Measurements from ENCODE around the gene ARIH2.

Gene ARIH2

GRCh38 chr3:48915296-48915695 lies 3.3 kb upstream of the ARIH2 start:
- Mint-ChIP-seq H3K4me1 (ENCODE audit: low read depth) (peaks cover 18% of the 10 kb centered on the region), H3K36me3 (no peaks in the 10 kb centered on the region), H3K27ac (peak overlapping the region; percentile 81), H3K27me3 (no peaks in the 10 kb centered on the region), H3K4me3 (peak overlapping the region; percentile 9), H3K9me3 (ENCODE audit: low read depth) (no peaks in the 10 kb centered on the region)

DNA sequence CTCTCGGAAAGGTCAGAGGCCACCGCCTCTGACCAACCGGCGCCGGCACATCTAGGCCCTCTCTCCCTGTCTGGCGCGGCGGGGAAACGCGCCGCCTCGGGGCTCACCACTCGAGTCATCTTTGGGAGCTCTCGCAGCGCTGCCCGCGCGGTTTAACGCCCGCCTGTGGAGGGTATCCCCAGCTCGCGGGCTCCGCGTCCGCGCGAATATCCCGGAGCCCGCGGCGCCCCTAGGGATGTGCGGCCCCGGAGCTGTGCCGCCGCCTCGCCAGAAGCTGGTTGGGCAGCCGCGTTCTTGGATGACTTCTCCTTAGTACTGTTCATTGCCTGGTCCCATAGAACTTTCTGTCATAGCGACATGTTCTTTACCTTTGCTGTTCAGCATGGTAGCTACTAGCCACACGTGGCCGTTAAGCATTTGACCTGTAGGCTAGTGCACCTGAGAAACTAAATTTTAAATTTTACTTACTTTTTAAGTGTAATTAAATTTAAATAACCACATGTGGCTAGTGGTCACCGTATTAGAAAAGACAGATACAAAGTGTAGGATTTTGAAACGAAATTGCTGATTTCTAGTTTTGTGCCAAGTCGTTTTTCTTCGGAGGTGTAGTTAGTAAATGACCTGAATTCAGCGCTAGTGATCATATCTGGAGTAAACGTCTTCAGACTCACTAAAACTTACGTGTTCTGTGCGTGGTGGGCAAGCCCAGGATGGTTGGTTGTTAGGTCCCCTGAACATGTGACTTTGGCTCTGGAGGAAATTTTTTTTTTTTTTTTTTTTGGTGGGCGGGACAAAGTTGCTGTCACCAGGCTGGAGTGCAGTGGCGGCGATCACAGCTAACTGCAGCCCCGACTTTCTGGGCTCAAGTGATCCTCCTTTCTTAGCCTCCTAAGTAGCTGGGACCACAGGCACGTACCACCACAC lies 835 bp downstream of the ARIH2 start:
- Mint-ChIP-seq H3K4me3 (peak overlapping the region; percentile 98), H3K36me3 (peaks cover 3% of the 10 kb centered on the region), H3K27ac (peak overlapping the region; percentile 95), H3K27me3 (no peaks in the 10 kb centered on the region), H3K9me3 (ENCODE audit: low read depth) (no peaks in the 10 kb centered on the region), H3K4me1 (ENCODE audit: low read depth) (peaks cover 25% of the 10 kb centered on the region)

GRCh38 chr3:48926425-48927392 lies 8.1 kb downstream of the ARIH2 start:
- peaks cover 8% of the 10 kb centered on the region for H3K36me3 Mint-ChIP-seq
- H3K27ac Mint-ChIP-seq: peak overlapping the region; percentile 4

GRCh38 chr3:48927928-48928327 lies 9.3 kb downstream of the ARIH2 start:
- Mint-ChIP-seq H3K27ac (no peak overlapping the region), H3K36me3 (peaks cover 13% of the 10 kb centered on the region), H3K4me3 (peak overlapping the region; percentile 70), H3K27me3 (no peaks in the 10 kb centered on the region), H3K9me3 (ENCODE audit: low read depth) (no peaks in the 10 kb centered on the region), H3K4me1 (ENCODE audit: low read depth) (peaks cover 61% of the 10 kb centered on the region)

More at GRCh38 chr3:48926425-48927392, 8.1 kb downstream of the ARIH2 start:
- Mint-ChIP-seq H3K4me3 (peak overlapping the region; percentile 70), H3K9me3 (ENCODE audit: low read depth) (no peaks in the 10 kb centered on the region), H3K4me1 (ENCODE audit: low read depth) (peaks cover 56% of the 10 kb centered on the region), H3K27me3 (no peaks in the 10 kb centered on the region)

DNA sequence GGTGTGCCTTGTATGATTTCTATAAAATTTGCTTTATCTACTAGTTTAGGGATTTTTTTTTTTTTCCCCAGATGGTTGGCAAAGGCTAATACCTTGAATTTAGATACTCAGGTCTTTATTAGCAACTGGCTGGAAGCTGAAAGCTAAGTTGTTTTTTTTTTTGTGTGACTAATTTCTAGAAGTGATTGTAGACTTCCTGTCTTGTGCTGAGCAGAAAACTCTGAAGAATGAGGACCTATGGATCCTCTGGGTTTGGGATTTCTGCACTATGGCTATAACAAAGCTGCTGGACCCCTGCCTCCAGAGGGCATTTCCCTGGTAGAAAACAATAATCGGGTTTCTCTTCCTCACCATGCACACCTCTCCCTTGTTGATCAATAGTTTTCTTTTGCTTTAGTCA lies 10.0 kb downstream of the ARIH2 start:
- Mint-ChIP-seq H3K4me1 (ENCODE audit: low read depth) (peaks cover 63% of the 10 kb centered on the region), H3K4me3 (peak overlapping the region; percentile 48), H3K27ac (peak overlapping the region; percentile 54), H3K36me3 (peaks cover 13% of the 10 kb centered on the region), H3K27me3 (no peaks in the 10 kb centered on the region), H3K9me3 (ENCODE audit: low read depth) (no peaks in the 10 kb centered on the region)

DNA sequence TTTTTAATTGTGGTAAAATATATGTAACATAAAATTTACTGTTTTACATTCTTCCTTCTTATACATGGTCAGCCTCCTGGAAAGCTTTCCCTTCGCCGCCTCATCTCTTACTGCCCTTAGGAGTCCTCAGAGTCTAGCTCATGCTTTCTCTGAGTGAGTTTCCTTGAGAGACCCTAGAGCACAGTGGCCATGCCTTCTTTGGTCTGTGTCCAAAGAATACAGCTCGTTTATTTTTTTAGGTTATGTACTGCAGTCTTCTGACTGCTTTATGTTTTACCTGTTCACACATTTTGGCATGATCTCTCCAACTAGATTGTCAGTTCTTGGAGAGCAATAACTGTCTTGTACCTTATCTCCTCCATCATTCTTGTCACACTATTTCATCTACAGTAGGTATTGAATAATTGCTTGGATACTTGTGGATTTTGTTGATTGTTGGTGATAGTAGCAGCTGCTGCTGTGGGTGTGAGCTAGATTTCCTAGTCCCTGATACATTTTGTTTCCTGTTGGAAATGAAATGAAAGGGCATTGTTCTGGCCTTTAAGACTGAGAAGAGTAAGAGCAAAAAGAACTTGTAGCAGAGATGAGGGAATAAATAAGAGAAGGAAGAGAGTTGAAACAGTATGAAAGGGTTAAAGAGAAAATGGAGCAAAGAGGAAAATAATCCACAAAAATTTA lies 10.9 kb downstream of the ARIH2 start:
- H3K27ac Mint-ChIP-seq: peak overlapping the region; percentile 47
- H3K4me3 Mint-ChIP-seq: peak overlapping the region; percentile 60
- H3K36me3 Mint-ChIP-seq: peaks cover 14% of the 10 kb centered on the region
- H3K27me3 Mint-ChIP-seq: no peaks in the 10 kb centered on the region
- peaks cover 71% of the 10 kb centered on the region for H3K4me1 Mint-ChIP-seq (ENCODE audit: low read depth)
- no peaks in the 10 kb centered on the region for H3K9me3 Mint-ChIP-seq (ENCODE audit: low read depth)

GRCh38 chr3:48930590-48930989 lies 11.9 kb downstream of the ARIH2 start:
- peaks cover 16% of the 10 kb centered on the region for H3K36me3 Mint-ChIP-seq
- no peaks in the 10 kb centered on the region for H3K27me3 Mint-ChIP-seq
- H3K9me3 Mint-ChIP-seq (ENCODE audit: low read depth): no peaks in the 10 kb centered on the region

DNA sequence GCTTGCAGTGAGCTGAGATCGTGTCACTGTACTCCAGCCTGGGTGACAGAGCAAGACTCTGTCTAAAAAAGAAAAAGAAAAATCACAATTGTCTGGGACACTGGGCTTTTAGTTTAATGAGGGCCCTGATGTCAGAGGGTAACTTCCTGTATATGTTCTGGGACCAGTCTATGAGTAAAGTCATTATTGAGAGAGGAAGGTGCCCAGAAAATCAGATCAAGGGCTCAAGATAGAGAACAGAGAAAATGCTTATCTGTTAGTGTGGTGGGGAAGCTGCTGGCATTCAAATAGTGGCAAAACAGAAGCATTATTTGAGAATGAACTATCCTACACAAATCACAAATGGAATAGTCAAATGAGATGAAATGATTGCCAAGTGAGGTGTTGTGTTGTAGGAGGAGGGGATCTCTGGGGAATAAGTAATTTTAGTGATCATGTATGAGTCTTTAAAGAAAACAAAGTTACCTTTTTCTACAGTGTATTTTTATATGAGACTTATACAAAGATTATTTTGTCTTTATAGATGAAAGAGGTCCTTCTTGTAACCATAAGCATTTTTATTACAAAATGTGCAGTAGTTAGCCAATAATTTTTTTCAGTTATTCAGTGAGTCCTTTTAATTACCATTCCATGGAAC lies 13.4 kb downstream of the ARIH2 start:
- Mint-ChIP-seq H3K9me3 (ENCODE audit: low read depth) (no peaks in the 10 kb centered on the region), H3K36me3 (peaks cover 15% of the 10 kb centered on the region), H3K27me3 (no peaks in the 10 kb centered on the region), H3K27ac (peak overlapping the region; percentile 34), H3K4me3 (peak overlapping the region; percentile 42), H3K4me1 (ENCODE audit: low read depth) (peaks cover 70% of the 10 kb centered on the region)

More at GRCh38 chr3:48930590-48930989, 11.9 kb downstream of the ARIH2 start:
- Mint-ChIP-seq H3K4me3 (no peak overlapping the region), H3K27ac (no peak overlapping the region), H3K4me1 (ENCODE audit: low read depth) (peaks cover 75% of the 10 kb centered on the region)

DNA sequence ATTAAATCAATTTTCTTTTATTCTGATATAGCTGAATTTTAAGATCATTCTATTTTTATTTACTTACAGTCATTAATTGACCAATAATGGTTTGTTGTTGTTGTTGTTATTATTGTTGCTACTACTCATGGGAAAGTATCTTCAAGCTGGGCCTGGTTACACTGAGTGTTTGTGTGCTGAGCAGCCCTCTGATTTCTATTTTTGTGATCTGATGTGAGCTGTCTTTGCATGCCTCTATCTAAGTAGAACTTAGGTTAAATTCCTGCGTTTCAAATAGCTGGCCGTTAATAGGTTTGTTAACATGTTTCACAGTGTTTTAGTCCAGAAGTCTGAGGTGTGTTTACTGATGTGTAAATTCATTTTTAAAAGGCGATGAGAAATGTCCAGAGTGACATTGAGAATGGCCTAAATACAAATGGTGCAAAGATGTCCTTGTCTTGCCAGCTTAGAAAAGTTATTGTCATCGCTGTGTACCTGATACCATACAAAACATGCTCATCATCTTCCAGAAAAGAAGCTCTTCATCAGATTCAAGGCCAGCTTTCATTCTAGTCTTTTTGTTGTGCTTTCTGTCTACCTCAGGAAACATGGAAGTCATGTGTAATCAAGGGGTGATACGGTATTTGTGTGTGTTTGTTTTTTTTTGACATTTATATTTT lies 15.8 kb downstream of the ARIH2 start:
- Mint-ChIP-seq H3K27ac (no peak overlapping the region), H3K9me3 (ENCODE audit: low read depth) (no peaks in the 10 kb centered on the region), H3K4me1 (ENCODE audit: low read depth) (peaks cover 59% of the 10 kb centered on the region), H3K27me3 (no peaks in the 10 kb centered on the region), H3K4me3 (no peak overlapping the region), H3K36me3 (peaks cover 13% of the 10 kb centered on the region)

DNA sequence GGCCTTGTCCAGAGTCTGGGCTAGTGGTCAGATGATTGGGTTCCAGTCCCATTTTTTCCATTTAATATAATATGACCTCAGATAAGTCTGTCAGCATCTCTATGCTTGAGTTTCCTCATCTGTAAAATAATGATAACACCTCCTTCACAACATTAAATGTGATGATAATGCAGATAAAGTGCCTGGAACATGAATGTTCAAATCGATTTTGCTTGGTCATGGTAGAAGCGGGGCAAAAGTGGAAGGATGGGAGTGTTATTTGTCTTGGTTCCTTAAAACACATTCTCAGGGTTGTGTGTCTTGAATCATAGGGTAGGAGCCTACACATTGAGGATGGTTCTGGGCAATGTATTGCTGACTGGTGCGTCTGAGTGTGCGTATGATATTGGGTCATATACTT lies 16.9 kb downstream of the ARIH2 start:
- peaks cover 11% of the 10 kb centered on the region for H3K36me3 Mint-ChIP-seq
- no peaks in the 10 kb centered on the region for H3K27me3 Mint-ChIP-seq
- no peaks in the 10 kb centered on the region for H3K9me3 Mint-ChIP-seq (ENCODE audit: low read depth)
- peak overlapping the region; percentile 43 for H3K27ac Mint-ChIP-seq
- no peak overlapping the region for H3K4me3 Mint-ChIP-seq
- peaks cover 51% of the 10 kb centered on the region for H3K4me1 Mint-ChIP-seq (ENCODE audit: low read depth)

GRCh38 chr3:48938156-48938555 lies 19.5 kb downstream of the ARIH2 start:
- Mint-ChIP-seq H3K4me3 (no peak overlapping the region), H3K36me3 (peaks cover 9% of the 10 kb centered on the region), H3K27ac (peak overlapping the region; percentile 70), H3K27me3 (no peaks in the 10 kb centered on the region), H3K4me1 (ENCODE audit: low read depth) (peaks cover 39% of the 10 kb centered on the region), H3K9me3 (ENCODE audit: low read depth) (no peaks in the 10 kb centered on the region)

DNA sequence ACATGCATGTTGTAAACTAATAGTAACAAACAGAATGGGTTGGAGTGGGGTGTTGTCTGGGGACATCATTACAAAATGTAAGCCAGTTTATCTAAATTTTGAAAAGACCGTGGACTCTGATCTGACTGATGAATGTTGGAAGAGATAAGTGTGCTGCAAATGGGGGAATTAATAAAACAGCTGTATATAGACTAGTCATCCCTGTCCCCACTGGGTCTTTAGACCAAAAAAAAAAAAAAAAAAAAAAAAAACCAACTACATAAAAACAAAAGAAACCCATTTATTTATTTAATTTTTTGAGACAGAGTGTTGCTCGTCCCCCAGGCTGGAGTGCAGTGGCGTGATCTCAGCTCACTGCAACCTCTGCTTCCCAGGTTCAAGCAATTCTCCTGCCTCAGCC lies 20.0 kb downstream of the ARIH2 start:
- H3K36me3 Mint-ChIP-seq: peaks cover 11% of the 10 kb centered on the region
- no peak overlapping the region for H3K4me3 Mint-ChIP-seq
- H3K9me3 Mint-ChIP-seq (ENCODE audit: low read depth): no peaks in the 10 kb centered on the region
- H3K27me3 Mint-ChIP-seq: no peaks in the 10 kb centered on the region
- peaks cover 39% of the 10 kb centered on the region for H3K4me1 Mint-ChIP-seq (ENCODE audit: low read depth)
- no peak overlapping the region for H3K27ac Mint-ChIP-seq

DNA sequence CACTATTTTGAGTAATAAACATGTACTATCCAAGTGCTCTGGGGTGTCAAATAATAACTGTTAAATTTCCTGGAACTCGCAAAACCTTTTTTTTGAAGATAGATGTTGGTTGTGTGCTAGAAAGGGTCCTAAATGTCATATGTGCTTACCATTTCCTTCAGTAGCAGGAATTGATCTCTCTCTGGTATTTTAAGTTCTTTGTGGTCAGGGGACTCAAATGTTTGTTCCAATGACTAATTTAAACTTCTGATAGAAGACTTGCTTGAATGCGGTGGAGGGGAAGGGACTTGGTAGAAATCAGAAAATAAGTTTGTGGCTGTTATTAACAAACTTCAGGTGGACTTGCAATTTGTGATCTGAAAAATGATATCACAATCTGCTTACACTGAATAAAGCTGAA lies 26.8 kb downstream of the ARIH2 start:
- Mint-ChIP-seq H3K4me1 (ENCODE audit: low read depth) (peaks cover 36% of the 10 kb centered on the region), H3K4me3 (no peak overlapping the region), H3K9me3 (ENCODE audit: low read depth) (no peaks in the 10 kb centered on the region), H3K27me3 (no peaks in the 10 kb centered on the region), H3K27ac (peak overlapping the region; percentile 79), H3K36me3 (peaks cover 7% of the 10 kb centered on the region)

Measured in activated naive CD8-positive, alpha-beta T cell (primary cell).